GM12878 (cell line): ENCODE data around the gene MEX3B. TPM values are rescaled to one million over a fixed set of nuclear protein-coding genes. Genes with fewer than 3 reads are reported as not detected.

Experiments
- REST ChIP-seq: IDR thresholded peaks from 2 replicates; pipeline ENCODE4 v1.6.1; 2012; ENCODE audit warnings: mild to moderate bottlenecking, low read depth, low read length
- RFX5 ChIP-seq: IDR thresholded peaks from 2 replicates; pipeline ENCODE4 v1.6.1; 2011; ENCODE audit warnings: low read depth, low read length, improper control_type of control experiment
- ZNF592 ChIP-seq: fragments of 450-650 bp; IDR thresholded peaks from 2 replicates; pipeline ENCODE4 v1.6.1; 2017; ENCODE audit warnings: mild to moderate bottlenecking, moderate library complexity
- polyA plus RNA-seq, 11 experiments: library from polyadenylated mRNA; depleted of rRNA in 4 of 11; unstranded in 6 of 11; stranded (reverse) in 5 of 11; fragments of >200 nt; fragmentation: Nextera tagmentation in 4 of 11; fragmentation: Illumina TruSeq in 1 of 11; extraction: Ambion mirVana in 4 of 11; extraction: Trizol in 1 of 11; gene quantifications; 1 replicate in 1 of 11; 2 replicates in 10 of 11; pipeline versions ENCODE4 v1.2.1 to v1.2.3, GENCODE V29; 2011 to 2016; ENCODE audit warnings: inconsistent platforms in 2 of 11, missing spikeins in 2 of 11, low read depth in 1 of 11
- total RNA-seq, 4 experiments: library from RNA; depleted of rRNA in 3 of 4; stranded (reverse); fragments of >200 nt in 3 of 4; fragmentation: Illumina TruSeq in 1 of 4; extraction: Trizol in 1 of 4; gene quantifications; 2 replicates each; pipeline versions ENCODE4 v1.2.1 to v1.2.3, GENCODE V29; 2013 to 2021

The MEX3B gene
- total and polyA plus RNA-seq, 10 of the 15 experiments (the other 5 are each of a cell fraction or from before 2014, with no cell fraction given): 0.02 to 1.3 (median 0.28) TPM

- TF ChIP-seq ZNF592 (no peak), RFX5 (no peak), REST (no peak)
- TF ChIP-seq, all 136 proteins: peak for 0
Measured at GRCh38 chr15:82021992-82022391, 23.8 kb downstream of the MEX3B start (continued).
